Retinal pigment epithelial cell (primary cell): Measurements from ENCODE around the gene SCAMP5.

Experiments used
- DNase-seq: peaks from one replicate; pipeline ENCODE4 v3.0.0-alpha.2; 2010; ENCODE audit warnings: low read depth
- H3K4me3 ChIP-seq: 2 replicates; pipeline ENCODE4 v1.5.1; 2011; ENCODE audit warnings: mild to moderate bottlenecking, low read length, control low read depth, moderate library complexity
- TF ChIP-seq, protein P1 (sequence below): conservative IDR thresholded peaks from 2 replicates; pipeline ENCODE4 v1.5.1; 2011; ENCODE audit warnings: low read depth, low read length, control low read depth, inconsistent platforms

Gene SCAMP5

DNA sequence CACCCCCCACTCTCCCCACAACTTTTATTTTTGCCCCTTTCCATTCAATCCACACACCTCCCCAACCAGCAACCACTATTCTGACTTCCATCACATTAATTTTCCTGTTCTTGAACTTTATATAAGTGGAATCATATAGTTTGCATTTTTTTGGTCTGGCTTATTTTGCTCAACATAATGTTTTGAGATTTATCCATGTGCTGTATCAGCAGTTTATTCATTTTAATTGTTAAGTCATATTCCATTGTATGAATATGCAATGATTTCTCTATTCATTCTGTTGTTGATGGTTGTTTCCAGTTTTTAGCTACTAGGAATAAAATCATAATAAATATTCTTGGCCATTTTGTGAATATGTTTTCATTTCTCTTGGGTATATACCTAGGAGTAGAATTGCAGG, 5.8 kb upstream of the SCAMP5 start:
- TF ChIP-seq, protein P1, sequence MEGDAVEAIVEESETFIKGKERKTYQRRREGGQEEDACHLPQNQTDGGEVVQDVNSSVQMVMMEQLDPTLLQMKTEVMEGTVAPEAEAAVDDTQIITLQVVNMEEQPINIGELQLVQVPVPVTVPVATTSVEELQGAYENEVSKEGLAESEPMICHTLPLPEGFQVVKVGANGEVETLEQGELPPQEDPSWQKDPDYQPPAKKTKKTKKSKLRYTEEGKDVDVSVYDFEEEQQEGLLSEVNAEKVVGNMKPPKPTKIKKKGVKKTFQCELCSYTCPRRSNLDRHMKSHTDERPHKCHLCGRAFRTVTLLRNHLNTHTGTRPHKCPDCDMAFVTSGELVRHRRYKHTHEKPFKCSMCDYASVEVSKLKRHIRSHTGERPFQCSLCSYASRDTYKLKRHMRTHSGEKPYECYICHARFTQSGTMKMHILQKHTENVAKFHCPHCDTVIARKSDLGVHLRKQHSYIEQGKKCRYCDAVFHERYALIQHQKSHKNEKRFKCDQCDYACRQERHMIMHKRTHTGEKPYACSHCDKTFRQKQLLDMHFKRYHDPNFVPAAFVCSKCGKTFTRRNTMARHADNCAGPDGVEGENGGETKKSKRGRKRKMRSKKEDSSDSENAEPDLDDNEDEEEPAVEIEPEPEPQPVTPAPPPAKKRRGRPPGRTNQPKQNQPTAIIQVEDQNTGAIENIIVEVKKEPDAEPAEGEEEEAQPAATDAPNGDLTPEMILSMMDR: no peak
- no peak for DNase-seq
- no peak overlapping the region for H3K4me3 ChIP-seq

GRCh38 chr15:74992619-74993018, 2.7 kb upstream of the SCAMP5 start:
- no peak overlapping the region for H3K4me3 ChIP-seq
- TF ChIP-seq, protein P1: no peak
- no peak for DNase-seq

- DNase-seq: no peak
- TF ChIP-seq, protein P1: no peak
- no peak overlapping the region for H3K4me3 ChIP-seq
Measured at GRCh38 chr15:74994236-74994635, 1.1 kb upstream of the SCAMP5 start.

DNA sequence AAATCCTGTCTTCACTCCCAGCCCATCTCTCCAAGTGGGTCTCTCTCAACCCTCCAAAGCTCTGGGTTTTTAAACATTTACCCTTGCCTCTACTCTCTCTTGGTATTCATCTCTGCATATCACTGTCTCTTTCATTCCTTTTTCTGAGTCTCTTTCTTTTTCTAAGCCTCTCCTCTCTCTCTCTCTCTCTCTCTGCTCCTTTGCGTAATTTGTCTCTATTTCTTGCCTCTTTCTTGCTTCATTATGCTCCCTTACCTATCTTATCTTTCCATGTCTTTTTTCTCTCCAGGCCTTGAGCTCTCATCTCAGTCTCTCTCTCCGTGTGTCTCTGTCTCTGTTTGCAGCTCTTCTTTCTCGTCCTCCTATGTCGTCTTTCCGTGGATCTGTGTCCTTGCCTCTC, 678 bp upstream of the SCAMP5 start:
- H3K4me3 ChIP-seq: no peak overlapping the region
- TF ChIP-seq, protein P1: no peak
- no peak for DNase-seq

DNA sequence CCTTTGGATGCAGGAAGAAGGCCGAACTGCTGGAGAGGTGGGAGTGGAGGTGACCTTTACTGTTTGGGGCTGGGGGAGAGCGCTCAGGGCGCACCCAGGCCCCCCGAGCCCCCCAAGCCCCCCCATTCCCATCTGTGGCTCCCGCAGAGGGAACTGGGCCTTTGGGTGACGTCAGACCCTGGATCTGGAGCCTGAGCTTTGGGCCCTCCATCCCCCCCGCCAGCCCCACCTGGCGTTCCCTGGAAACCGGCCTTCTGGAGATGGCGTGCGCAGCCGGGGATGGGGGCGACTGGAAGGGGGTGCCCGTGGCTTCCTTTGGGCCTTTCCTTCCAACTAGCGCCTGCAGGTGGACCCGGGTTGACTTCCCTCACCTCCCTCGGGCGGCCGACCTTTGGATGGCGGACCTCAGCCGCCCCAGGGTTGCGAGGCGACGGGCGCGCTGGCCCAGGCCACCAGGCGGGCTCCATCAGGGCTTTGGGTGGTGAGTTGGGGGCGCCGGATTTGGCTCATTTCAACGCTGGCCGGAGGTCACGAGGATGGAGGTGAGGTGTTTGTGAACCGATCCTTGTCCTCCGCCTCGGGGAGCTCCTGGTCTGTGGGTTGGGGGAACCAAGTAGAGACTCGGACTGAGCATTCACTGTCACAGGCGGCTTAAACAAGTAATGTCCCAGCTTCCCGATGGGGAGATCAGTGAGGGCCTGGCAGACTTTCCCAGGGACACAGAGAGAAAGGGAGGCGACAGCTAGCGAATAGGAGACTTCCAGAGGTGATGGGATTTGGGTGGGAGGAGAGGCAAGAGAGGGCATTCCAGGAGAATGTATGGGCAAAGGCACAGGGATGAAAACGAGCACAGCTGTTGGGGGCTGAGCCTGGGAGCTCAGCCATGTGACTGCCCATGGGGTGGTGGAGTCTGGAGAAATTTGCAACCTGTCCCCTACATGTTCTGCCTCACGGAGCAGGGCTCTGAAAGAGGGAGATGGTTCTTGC, 709 bp downstream of the SCAMP5 start:
- peak overlapping the region; percentile 75 for H3K4me3 ChIP-seq
- TF ChIP-seq, protein P1: no peak
- DNase-seq: no peak

GRCh38 chr15:74997141-74997540, 1.8 kb downstream of the SCAMP5 start:
- no peak for DNase-seq
- no peak overlapping the region for H3K4me3 ChIP-seq

More at GRCh38 chr15:74997141-74997540, 1.8 kb downstream of the SCAMP5 start:
- TF ChIP-seq, protein P1: no peak
